A549 (cell line): ENCODE results near the gene DHX32. TPM values are rescaled to one million over a fixed set of nuclear protein-coding genes. Genes with fewer than 3 reads are reported as not detected.

Experiments used
- ATAC-seq, 2 experiments: fragments of 200-7000 bp in 1 of 2; fragments of >200 bp in 1 of 2; cut with Nextera tagmentation in 1 of 2; cut with Tn5 transposase in 1 of 2; 3 replicates each; pipeline versions ENCODE4 v1.8.0 to v1.9.1; 2018 to 2020; ENCODE audit warnings: mild to moderate bottlenecking in 1 of 2, moderate library complexity in 1 of 2
- CTCF ChIA-PET: fragments of 300-600 bp; sonication (Branson Sonifier 250); formaldehyde crosslinking; extraction: SDS; loops from one replicate; lab custom pipeline; 2021; ENCODE audit warnings: antibody characterized with exemption, inconsistent platforms; lab: Yijun Ruan, JAX
- POLR2A ChIA-PET: fragments of 350-600 bp; formaldehyde crosslinking; extraction: SDS; loops from one replicate; lab custom pipeline; 2021; ENCODE audit warnings: antibody characterized with exemption, inconsistent platforms; lab: Yijun Ruan, JAX
- DNase-seq, 2 experiments: peaks; one replicate each; pipeline versions ENCODE4 v3.0.0 to v3.0.0-alpha.2; 2011 to 2016; ENCODE audit warnings: low read depth in 1 of 2, low spot score in 1 of 2
- FAIRE-seq: peaks from 2 replicates; lab custom pipeline; 2011; peaks lifted over from hg19 to GRCh38; lab: Jason Lieb, UNC
- H3K27ac ChIP-seq, 2 experiments: fragments of >200 bp; sonication (Bioruptor Twin); formaldehyde crosslinking; 3 replicates each; pipeline ENCODE4 v1.5.1; 2016 to 2017
- H3K4me1 ChIP-seq: fragments of >200 bp; sonication (Bioruptor Twin); formaldehyde crosslinking; 3 replicates; pipeline ENCODE4 v1.6.1; 2016
- H3K4me2 ChIP-seq: fragments of >200 bp; sonication (Bioruptor Twin); formaldehyde crosslinking; 3 replicates; pipeline ENCODE4 v1.6.1; 2016
- H3K4me3 ChIP-seq: fragments of >200 bp; sonication (Bioruptor Twin); formaldehyde crosslinking; 3 replicates; pipeline ENCODE4 v1.5.1; 2016
- H3K9me3 ChIP-seq: fragments of >200 bp; sonication (Bioruptor Twin); formaldehyde crosslinking; 3 replicates; pipeline ENCODE4 v1.6.1; 2016
- BHLHE40 ChIP-seq: IDR thresholded peaks from 2 replicates; pipeline ENCODE4 v1.6.1; 2012; ENCODE audit warnings: low read depth, low read length, inconsistent platforms
- CBX8 ChIP-seq: fragments of 200-600 bp; sonication (generic); IDR thresholded peaks from 2 replicates; pipeline ENCODE4 v1.6.1; 2016
- CHD2 ChIP-seq: fragments of 150-350 bp; IDR thresholded peaks from 2 replicates; pipeline ENCODE4 v1.6.1; 2014; ENCODE audit warnings: low read length; ENCODE audit not compliant: partially characterized antibody
- CTCF ChIP-seq: fragments of >200 bp; sonication (Bioruptor Twin); formaldehyde crosslinking; IDR thresholded peaks from 3 replicates; pipeline ENCODE4 v1.5.1; 2016
- EHF ChIP-seq: fragments of 250-450 bp; sonication (Bioruptor Pico); IDR thresholded peaks from 2 replicates; pipeline ENCODE4 v1.5.0; 2020; ENCODE audit warnings: mild to moderate bottlenecking
- EHMT2 ChIP-seq: fragments of 200-600 bp; sonication (generic); IDR thresholded peaks from 2 replicates; pipeline ENCODE4 v1.6.1; 2016; ENCODE audit warnings: antibody characterized with exemption, low read depth, mild to moderate bottlenecking, moderate library complexity
- EP300 ChIP-seq, 2 experiments: fragments of >200 bp; sonication (Bioruptor Twin); formaldehyde crosslinking; IDR thresholded peaks; 2 replicates in 1 of 2; 3 replicates in 1 of 2; pipeline ENCODE4 v1.6.1; 2016 to 2017
- FOSB ChIP-seq: fragments of 250-450 bp; sonication (Bioruptor Pico); IDR thresholded peaks from 2 replicates; pipeline ENCODE4 v1.5.0; 2020; ENCODE audit warnings: mild to moderate bottlenecking, moderate library complexity
- FOXS1 ChIP-seq: fragments of 250-450 bp; sonication (Bioruptor Pico); IDR thresholded peaks from 2 replicates; pipeline ENCODE4 v1.5.0; 2020; ENCODE audit warnings: mild to moderate bottlenecking, moderate library complexity
- HOXA7 ChIP-seq: fragments of 250-450 bp; sonication (Bioruptor Pico); IDR thresholded peaks from 2 replicates; pipeline ENCODE4 v1.5.0; 2020; ENCODE audit warnings: mild to moderate bottlenecking, moderate library complexity
- HOXB13 ChIP-seq: fragments of 250-450 bp; sonication (Bioruptor Pico); IDR thresholded peaks from 2 replicates; pipeline ENCODE4 v1.5.0; 2020; ENCODE audit warnings: low read depth, mild to moderate bottlenecking, moderate library complexity
- HOXB5 ChIP-seq: fragments of 250-450 bp; sonication (Bioruptor Pico); IDR thresholded peaks from 2 replicates; pipeline ENCODE4 v1.5.0; 2020; ENCODE audit warnings: mild to moderate bottlenecking, moderate library complexity
- JUN ChIP-seq, 2 experiments: fragments of >200 bp; sonication (Bioruptor Twin); formaldehyde crosslinking; IDR thresholded peaks; 2 replicates in 1 of 2; 3 replicates in 1 of 2; pipeline ENCODE4 v1.6.1; 2016 to 2017
- JUNB ChIP-seq: fragments of >200 bp; sonication (Bioruptor Twin); formaldehyde crosslinking; IDR thresholded peaks from 2 replicates; pipeline ENCODE4 v1.6.1; 2016
- MAX ChIP-seq: IDR thresholded peaks from 2 replicates; pipeline ENCODE4 v1.6.1; 2012
- RCOR1 ChIP-seq: fragments of 150-350 bp; IDR thresholded peaks from 2 replicates; pipeline ENCODE4 v1.6.1; 2014; ENCODE audit warnings: antibody characterized with exemption, low read length, low read depth
- REST ChIP-seq: fragments of 200-600 bp; sonication (generic); IDR thresholded peaks from 2 replicates; pipeline ENCODE4 v1.6.1; 2016; ENCODE audit warnings: antibody characterized with exemption, mild to moderate bottlenecking, moderate library complexity
- RFX5 ChIP-seq: fragments of 450-650 bp; IDR thresholded peaks from 2 replicates; pipeline ENCODE4 v1.7.1; 2014; ENCODE audit warnings: antibody characterized with exemption, mild to moderate bottlenecking, moderate library complexity
- TP53 ChIP-seq: fragments of 250-450 bp; sonication (Bioruptor Pico); IDR thresholded peaks from 2 replicates; pipeline ENCODE4 v1.5.0; 2021; ENCODE audit warnings: mild to moderate bottlenecking, moderate library complexity
- ZNF302 ChIP-seq: fragments of 250-450 bp; sonication (Bioruptor Pico); IDR thresholded peaks from 2 replicates; pipeline ENCODE4 v1.9.0; 2021; ENCODE audit warnings: inconsistent platforms, mild to moderate bottlenecking, moderate library complexity
- ZSCAN20 ChIP-seq: fragments of 250-450 bp; sonication (Bioruptor Pico); IDR thresholded peaks from 2 replicates; pipeline ENCODE4 v1.8.0; 2022; ENCODE audit warnings: mild to moderate bottlenecking, moderate library complexity
- WGBS: methylation state at CpG from one replicate; pipeline ENCODE4 v1.1.6; 2017; ENCODE audit errors: missing lambda C conversion rate; 5-methylcytosine and 5-hydroxymethylcytosine counted together
- polyA plus RNA-seq, 4 experiments: library from polyadenylated mRNA; depleted of rRNA in 3 of 4; stranded (reverse); fragments of >200 nt; fragmentation: RNase III in 1 of 4; extraction: RNeasy Plus Mini Kit Qiagen cat#74134 plus additional on column Dnase treatment in 1 of 4; gene quantifications; 2 replicates in 3 of 4; 3 replicates in 1 of 4; pipeline ENCODE4 v1.2.3, GENCODE V29; 2011 to 2017
- TF ChIP-seq, protein P1 (sequence below): fragments of 250-450 bp; sonication (Bioruptor Pico); IDR thresholded peaks from 2 replicates; pipeline ENCODE4 v1.5.0; 2020; ENCODE audit warnings: low read depth, mild to moderate bottlenecking, moderate library complexity
- TF ChIP-seq, protein P2 (sequence below): fragments of 150-350 bp; IDR thresholded peaks from 2 replicates; pipeline ENCODE4 v1.6.1; 2014; ENCODE audit warnings: low read depth, mild to moderate bottlenecking, low read length
- TF ChIP-seq, protein P3 (sequence below): fragments of >200 bp; sonication (Bioruptor Twin); formaldehyde crosslinking; IDR thresholded peaks from 2 replicates; pipeline ENCODE4 v1.6.1; 2016

DHX32 gene
- polyA plus RNA-seq, 2 of the 4 experiments (the other 2 are of a cell fraction) = 37.4 to 61.8 TPM

GRCh38 chr10:125836746-125837145, 44.3 kb downstream of the DHX32 start:
- Histone ChIP-seq H3K4me1 (peaks cover 16% of the 10 kb centered on the region), H3K4me2 (no peak overlapping the region), H3K4me3 (no peak overlapping the region), H3K27ac (no peak overlapping the region), H3K9me3 (no peaks in the 10 kb centered on the region)
- TF ChIP-seq, protein P1, sequence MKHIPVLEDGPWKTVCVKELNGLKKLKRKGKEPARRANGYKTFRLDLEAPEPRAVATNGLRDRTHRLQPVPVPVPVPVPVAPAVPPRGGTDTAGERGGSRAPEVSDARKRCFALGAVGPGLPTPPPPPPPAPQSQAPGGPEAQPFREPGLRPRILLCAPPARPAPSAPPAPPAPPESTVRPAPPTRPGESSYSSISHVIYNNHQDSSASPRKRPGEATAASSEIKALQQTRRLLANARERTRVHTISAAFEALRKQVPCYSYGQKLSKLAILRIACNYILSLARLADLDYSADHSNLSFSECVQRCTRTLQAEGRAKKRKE (CRISPR knock-in tag) = no peak
- TF ChIP-seq MAX (no peak), HOXB5 (CRISPR knock-in tag) (no peak), FOXS1 (no peak), CHD2 (no peak), HOXB13 (CRISPR knock-in tag) (no peak), JUNB (no peak), REST (no peak), BHLHE40 (no peak), RCOR1 (no peak), EHMT2 (no peak), ZNF302 (CRISPR knock-in tag) (no peak)
- TF ChIP-seq, protein P2, sequence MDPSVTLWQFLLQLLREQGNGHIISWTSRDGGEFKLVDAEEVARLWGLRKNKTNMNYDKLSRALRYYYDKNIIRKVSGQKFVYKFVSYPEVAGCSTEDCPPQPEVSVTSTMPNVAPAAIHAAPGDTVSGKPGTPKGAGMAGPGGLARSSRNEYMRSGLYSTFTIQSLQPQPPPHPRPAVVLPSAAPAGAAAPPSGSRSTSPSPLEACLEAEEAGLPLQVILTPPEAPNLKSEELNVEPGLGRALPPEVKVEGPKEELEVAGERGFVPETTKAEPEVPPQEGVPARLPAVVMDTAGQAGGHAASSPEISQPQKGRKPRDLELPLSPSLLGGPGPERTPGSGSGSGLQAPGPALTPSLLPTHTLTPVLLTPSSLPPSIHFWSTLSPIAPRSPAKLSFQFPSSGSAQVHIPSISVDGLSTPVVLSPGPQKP = no peak
- ChIA-PET POLR2A (no interaction called here), CTCF (interaction anchor here (0.7 kb wide), 1 partner anchor 19 kb away, joined by 3 read pairs; no protein-coding TSS in a partner anchor)
- 77% methylated on average over 2 of the region's 2 CpGs for WGBS
- FAIRE-seq (no peak), ATAC-seq (no peak), DNase-seq (no peak)

DNA sequence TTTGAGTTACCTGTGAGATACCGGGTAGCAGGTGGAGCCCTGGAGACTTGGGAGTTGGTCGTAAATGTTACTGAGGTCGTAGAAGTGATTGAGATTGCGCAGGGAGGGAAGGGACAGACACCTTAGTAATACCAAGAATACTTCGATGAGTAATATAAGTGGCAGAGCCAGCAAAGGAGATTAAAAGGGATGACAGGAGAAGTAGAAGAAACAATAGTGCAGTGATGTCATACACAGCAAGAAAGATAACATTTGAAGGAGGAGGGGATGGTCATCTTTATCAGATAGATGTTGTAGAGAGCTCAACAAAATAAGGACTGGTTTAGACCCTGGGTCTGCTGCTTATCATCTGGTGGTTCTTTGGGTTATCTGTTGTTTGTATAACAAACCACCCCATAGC, 52.8 kb downstream of the DHX32 start:
- WGBS = 87% methylated on average over 5 of the region's 5 CpGs
- CTCF ChIA-PET = interaction anchor here (1.8 kb wide), 1 partner anchor 19 kb away, joined by 5 read pairs; no protein-coding TSS in a partner anchor

More for the DNA sequence above, 52.8 kb downstream of the DHX32 start:
- Histone ChIP-seq H3K4me3 (no peak overlapping the region), H3K9me3 (no peaks in the 10 kb centered on the region), H3K4me1 (peaks cover 14% of the 10 kb centered on the region), H3K27ac (no peak overlapping the region), H3K4me2 (no peak overlapping the region)
- FAIRE-seq (no peak), ATAC-seq (no peak), DNase-seq (no peak)
- POLR2A ChIA-PET = no interaction called here
- no peak for TF ChIP-seq HOXB13 (CRISPR knock-in tag)
- no peak for TF ChIP-seq EHF (CRISPR knock-in tag)
- TF ChIP-seq TP53 (CRISPR knock-in tag) = no peak
- no peak for TF ChIP-seq CTCF
- no peak for TF ChIP-seq ZSCAN20 (CRISPR knock-in tag)
- TF ChIP-seq HOXA7 (CRISPR knock-in tag) = no peak
- no peak for TF ChIP-seq RFX5
- TF ChIP-seq, protein P2 = no peak
- TF ChIP-seq FOSB = no peak
- no peak for TF ChIP-seq JUN (IDR thresholded peaks at IDR 0.05)
- no peak for TF ChIP-seq MAX
- TF ChIP-seq CBX8 = no peak
- TF ChIP-seq CHD2 = no peak
- no peak for TF ChIP-seq EP300 (IDR thresholded peaks at IDR 0.05)
- TF ChIP-seq BHLHE40 = no peak
- TF ChIP-seq HOXB5 (CRISPR knock-in tag) = no peak
- TF ChIP-seq, protein P3, sequence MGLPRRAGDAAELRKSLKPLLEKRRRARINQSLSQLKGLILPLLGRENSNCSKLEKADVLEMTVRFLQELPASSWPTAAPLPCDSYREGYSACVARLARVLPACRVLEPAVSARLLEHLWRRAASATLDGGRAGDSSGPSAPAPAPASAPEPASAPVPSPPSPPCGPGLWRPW = no peak
- no peak for TF ChIP-seq JUNB
